GM18499 (cell line): ENCODE results near the gene MEGF6.
"Not testable (repeated sequence)": the region's sequence is repeated elsewhere in the genome, so short reads cannot be mapped to it uniquely, and the experiment has no call there.

Experiments
- ATAC-seq: cut with Tn5 transposase; IDR thresholded peaks from one replicate; pipeline ENCODE4 v1.9.1; 2021; ENCODE audit warnings: moderate number of reproducible peaks; ENCODE audit not compliant: insufficient read depth, unreplicated experiment

Gene MEGF6

GRCh38 chr1:3630914-3631313 lies 19.6 kb upstream of the MEGF6 start:
- no peak for ATAC-seq

- no peak for ATAC-seq
Observed at GRCh38 chr1:3630161-3630611, 18.9 kb upstream of the MEGF6 start.

DNA sequence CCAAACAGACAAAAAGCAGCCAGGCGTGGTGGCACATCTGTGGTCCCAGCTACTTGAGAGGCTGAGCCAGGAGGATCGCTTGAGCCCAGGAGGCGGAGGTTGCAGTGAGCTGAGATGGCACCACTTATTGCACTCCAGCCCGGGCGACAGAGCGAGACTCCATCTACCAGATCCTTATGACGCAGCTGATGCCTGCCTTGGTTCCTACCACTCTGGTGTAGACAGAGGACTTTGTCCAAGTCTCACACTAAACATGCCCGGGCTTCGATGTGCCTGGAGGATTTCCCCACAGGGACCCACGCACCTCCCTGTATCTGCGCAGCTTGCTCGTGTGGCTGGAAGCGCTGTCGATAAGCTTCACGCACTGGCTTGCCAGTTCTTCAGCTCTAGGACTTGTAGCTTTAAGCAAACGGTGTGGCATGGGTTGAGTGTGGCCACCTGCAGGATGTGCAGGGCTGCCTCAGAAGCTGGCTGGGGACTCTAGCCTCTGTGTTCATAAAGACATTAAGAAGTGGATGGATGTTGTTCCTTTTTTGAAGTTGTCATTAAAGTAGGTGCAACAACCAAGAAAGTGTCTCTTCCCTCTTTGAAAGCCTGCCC lies 18.4 kb upstream of the MEGF6 start:
- no peak for ATAC-seq

GRCh38 chr1:3628445-3628844 lies 17.1 kb upstream of the MEGF6 start:
- no peak for ATAC-seq

- ATAC-seq: no peak
Observed at GRCh38 chr1:3627515-3628253, 16.4 kb upstream of the MEGF6 start.

- ATAC-seq: no peak
Observed at GRCh38 chr1:3626025-3626424, 14.7 kb upstream of the MEGF6 start.

- no peak for ATAC-seq
Observed at GRCh38 chr1:3625151-3625907, 14.0 kb upstream of the MEGF6 start.

DNA sequence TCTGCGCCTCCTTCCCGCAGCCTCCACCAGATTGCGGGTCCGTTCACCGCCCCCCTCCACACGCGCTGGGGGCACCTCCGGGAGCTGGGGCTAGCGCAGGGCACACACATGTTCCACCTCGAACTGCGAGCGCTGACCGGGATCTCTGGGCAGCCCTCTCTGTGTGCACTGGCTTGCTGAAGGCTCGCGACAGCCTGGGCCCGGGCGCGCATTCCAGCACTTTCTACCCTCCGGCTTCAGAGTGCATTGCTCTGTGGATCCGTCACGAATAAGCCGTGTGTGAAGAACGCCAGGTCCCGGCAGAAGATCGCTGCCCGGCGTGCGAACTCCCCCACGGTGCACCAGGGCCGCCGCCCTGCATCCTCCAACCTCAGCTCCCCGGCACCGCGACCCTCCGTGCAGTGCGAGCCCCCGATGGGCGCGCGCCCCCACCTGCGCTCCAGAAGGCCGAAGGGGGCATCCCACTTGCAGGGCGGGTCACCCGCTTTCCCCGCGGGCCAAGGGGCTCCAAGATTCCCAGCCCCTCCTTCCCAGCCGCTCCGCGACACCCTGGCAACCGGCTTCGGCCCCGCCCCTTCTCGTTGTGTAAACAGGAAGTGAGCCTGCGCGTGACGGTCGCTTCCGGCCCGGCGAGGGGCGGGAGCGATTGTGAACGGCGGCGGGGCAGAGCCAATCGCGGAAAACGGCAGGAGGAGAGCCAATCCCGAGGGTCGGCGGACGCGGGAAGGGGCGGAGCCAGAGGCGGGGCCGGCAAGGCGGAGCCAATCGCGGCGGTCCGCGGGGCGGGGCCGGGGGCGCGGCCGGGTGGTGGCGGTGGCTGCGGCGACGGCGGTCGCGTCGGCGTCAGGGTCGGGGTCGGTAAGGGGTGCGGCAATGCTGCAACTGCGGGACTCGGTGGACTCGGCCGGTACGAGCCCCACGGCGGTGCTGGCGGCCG lies 13.2 kb upstream of the MEGF6 start, which contains the start of gene TPRG1L:
Gene TPRG1L (plus strand): TSS at position 816 of the 937 bp plus-strand sequence. CDS start 58 bp downstream, at position 874.
- no peak for ATAC-seq

DNA sequence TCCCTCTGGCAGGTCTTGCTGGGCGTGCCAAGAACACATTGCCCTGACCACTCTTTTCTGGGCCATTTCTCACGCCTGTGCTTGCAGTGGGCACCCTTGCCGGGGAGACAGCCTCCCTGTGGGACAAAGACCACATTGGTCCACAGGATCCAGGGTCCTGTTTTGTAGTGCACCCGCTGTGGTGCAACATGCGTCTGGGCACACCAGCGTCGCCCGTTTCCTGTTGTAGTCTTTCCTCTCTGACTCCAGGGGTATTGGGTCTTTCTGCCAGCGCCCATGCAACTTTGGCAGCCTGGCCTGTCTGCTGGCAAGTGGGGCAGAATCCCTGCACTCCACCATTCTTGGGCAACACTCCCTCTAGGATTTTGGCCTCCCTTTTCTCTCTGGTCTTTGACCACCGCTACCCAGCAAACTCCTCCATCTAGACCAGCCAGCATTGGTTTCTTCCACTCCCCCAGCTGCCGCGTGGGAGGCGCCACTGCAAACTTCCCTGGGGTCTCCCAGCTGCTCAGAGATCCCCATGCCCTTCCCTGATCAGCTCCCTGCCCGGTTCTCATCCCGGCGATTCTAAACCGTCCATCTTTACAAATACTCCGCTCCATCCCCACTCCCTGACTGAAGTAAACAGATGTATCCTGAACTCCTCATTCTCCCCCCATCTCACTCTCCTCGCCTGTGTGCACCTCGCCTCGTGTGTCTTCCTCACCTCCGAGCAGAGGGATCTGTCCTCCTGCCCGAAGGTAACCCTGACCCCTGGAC lies 12.3 kb upstream of the MEGF6 start:
- no peak for ATAC-seq

GRCh38 chr1:3622102-3622501 lies 10.8 kb upstream of the MEGF6 start:
- ATAC-seq: not testable (repeated sequence)

DNA sequence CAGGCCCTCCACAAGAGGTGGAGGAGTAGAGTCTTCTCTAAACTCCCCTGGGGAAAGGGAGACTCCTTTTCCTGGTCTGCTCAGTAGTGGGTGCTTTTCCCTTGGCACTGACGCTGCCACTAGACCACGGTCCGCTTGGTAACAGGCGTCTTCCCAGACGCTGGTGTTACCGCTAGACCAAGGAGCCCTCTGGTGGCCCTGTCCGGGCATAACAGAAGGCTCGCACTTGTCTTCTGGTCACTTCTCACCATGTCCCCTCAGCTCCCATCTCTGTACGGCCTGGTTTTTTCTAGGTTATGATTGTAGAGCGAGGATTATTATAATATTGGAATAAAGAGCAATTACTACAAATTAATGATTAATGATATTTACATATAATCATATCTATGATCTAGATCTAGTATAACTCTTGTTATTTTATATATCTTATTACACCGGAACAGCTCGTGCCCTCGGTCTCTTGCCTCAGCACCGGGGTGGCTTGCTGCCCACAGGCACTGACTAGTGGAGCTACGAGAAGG lies 9.9 kb upstream of the MEGF6 start:
- ATAC-seq: not testable (repeated sequence)

DNA sequence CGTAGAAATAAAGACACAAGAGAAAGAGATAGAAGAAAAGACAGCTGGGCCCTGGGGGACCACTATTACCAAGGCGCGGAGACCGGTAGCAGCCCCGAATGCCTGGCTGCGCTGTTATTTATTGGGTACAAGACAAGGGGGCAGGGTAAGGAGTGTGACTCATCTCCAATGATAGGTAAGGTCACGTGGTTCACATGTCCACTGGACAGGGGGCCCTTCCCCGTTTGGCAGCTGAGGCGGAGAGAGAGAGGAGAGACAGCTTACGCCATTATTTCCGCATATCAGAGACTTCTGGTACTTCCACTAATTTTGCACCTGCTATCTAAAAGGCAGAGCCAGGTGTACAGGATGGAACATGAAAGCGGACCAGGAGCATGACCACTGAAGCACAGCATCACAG lies 9.4 kb upstream of the MEGF6 start:
- ATAC-seq: no peak

GRCh38 chr1:3618881-3619671 lies 7.8 kb upstream of the MEGF6 start:
- no peak for ATAC-seq

GRCh38 chr1:3618531-3618880 lies 7.2 kb upstream of the MEGF6 start:
- no peak for ATAC-seq

DNA sequence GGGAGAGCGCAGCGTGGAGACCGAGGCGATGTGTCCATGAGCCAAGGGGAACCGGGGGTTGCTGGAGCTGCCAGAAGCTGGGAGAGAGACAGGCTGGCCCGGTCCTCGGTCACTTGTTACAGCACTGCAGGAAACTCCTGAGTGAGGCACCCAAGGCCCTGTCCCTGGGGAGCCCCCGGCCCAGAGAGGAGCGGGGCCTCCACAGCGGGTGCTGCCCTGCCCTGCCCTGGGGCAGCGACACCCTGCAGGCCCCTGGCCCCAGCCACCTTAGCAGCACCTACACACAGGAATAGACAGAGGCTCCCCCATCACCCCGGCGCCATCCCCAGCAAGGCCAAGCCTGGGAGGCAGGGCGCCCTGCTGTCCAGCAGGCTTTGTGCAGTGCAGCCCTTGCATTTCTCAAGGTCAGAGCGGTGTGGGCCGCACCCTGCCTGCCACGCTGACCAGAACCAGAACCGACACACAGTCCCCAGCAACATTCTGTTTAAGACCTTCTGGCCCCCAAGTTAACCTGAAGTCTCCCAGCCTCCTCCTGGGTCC lies 6.6 kb upstream of the MEGF6 start:
- ATAC-seq: no peak

GRCh38 chr1:3616861-3617260 lies 5.6 kb upstream of the MEGF6 start:
- ATAC-seq: no peak

DNA sequence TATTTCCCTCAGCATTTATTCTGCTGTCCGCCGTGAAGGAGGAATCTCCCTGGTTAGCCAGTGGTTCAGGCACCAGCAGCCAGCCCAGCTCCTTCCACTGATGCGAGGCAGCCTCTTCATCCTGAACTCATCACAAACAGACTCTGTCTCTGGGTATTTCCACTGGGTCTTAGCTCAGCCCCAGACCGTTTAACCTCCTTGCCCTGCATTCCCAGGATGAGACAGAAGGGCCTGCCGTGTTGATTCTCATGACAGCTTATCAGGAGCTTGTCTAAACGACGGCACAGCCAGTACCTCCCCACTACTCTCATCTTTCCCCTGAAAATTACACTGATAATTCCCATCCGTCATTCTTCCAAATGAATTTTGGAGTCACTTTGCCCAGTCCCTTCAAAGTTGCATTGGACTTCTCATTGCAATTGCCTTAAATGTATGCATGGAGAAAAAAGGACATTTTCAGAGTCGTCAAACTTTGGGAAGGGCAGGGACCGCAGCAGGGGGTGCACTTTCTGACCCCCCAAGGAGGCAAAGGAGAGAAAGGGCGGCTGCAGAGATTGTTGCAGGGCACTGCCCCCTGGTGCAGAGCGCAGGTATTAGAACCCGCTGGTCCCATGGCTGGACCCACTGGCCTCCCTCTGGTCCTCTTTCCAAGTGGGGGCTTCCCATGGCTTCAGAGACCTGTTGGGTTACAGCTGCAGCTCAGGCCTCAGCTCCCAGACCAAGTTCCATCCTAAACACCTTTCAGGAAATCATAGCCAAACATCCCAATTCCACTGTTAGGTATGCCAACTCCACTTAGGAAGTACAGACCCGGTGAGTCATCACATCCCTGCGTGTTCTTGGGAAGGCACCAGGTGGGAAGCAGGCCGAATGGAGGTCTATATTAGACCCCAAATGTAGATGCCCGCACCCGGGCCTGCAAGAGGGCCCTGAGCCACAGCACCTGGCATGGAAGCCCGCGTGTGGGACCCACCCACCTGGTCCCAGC lies 3.7 kb upstream of the MEGF6 start:
- ATAC-seq: no peak
